ENCODE measurements around the gene ACP6.

ACP6 gene

DNA sequence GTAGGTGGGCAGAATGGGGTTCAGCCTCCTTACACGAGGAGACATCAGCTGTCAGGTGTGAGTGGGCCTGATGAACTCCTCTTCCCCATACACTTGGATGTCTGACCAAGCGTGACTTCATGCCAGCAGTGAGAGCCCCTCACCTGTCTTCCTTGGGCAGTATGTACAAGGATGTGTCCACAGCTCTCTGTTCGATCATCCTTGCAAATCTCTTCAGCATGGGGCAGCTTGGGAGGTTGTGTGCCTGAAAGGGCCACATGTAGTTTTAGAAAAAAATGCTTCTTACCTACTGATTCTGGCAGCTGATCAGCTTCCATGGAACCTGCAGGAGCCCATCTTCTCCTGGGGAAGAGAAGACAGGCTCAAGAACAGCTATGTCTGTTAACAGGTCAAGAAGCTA is 18.0 kb downstream of the ACP6 start:
- DNase-seq (ENCODE audit: insufficient read length, low spot score) (no peak), FAIRE-seq (no peak)

DNA sequence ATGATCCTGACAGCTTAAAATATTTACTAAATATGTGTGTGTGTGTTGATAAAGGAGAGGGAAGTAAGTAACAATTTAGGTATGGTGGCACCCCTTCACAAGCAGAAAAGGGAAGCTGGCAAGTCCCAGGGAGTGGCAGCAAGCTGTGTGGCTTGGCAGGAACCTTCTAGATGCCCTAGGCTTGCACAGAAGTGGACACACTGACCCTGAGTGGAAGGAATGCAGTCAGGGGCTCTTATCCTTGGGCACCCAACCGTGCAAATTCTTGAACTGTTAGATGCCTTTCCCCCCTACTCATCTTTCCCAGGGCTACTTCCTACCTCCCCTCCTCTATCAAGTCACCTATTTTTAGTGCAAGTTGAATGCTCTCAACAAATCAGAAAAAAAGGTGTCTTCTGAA is 18.9 kb downstream of the ACP6 start:
- no peak for FAIRE-seq
- no peak for DNase-seq (ENCODE audit: insufficient read length, low spot score)

DNA sequence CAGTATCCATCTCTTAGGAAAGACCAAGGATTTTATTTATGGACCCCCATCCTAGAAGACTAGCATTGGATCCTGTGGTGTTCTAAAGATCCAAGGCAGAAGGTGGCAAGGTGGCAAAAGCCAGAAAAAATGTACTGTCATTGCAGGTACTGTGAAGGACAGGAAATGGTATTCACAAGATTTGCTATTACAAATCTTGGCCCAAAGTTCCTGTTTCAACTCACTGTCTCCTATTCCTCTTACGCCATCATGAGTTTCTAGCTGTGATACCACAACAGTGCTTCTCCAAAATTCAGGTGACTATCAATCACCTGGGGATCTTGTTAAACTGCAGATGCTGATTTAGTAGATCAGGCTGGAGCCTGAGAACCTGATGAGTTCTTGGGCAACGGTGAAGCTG is 21.4 kb downstream of the ACP6 start:
- DNase-seq (ENCODE audit: insufficient read length, low spot score) (no peak), FAIRE-seq (no peak)

DNA sequence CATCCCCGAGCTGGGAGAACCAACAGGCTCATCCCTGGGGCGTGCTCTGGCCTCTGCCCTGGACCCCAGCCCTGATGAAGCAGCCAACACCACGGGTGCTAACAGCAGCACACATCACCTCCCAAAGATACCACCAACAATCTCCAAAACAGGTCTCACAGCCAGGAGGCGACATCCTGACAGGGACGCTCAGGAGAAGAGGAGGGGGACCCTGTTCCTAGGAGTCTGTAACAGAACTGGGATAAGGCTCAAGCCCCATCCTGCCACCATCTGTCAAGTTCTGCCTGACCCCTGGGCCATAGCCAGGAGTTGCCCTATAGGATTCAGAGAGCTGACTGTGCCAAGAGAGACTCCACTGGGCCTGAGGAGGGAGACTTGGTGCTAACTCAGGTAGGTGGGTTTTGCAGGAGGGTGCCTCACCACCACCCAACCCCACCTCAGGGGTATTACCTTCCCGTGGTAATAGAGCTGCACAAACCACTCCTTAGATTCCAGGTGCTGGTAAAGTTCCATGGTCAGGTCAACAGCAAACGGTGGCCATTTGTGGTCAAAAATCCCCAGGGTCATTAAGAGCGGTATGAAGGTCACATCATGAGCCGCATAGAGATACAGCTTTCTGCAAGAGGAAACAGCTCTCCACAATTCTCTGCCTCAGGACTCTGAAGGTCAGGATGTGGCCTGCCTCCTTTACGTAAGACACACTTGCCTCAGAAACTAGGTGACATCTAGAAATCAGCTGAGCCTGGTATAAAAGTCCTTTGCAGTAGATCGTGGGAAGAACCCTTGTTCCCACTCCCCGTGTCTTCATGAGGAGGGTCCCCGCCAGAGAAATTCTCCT is 22.3 kb downstream of the ACP6 start:
- no peak for DNase-seq (ENCODE audit: insufficient read length, low spot score)
- FAIRE-seq, result no peak

DNA sequence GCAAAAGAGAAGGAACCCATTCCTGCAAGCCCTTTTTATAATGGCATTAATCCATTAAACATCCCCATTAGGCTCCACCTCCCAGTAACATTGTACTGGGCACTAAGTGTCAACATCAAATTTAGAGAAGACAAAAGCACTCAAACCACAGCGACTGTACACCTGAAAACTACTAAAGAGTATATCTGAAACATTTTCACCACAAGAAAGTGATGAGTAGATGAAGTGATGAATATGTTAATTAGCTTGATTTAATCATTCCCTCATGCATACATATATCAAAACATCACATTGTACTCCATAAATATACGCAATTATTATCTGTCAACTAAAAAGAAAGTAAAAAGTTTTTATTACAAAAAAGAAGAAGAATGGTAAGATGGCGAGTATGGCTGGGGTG is 26.4 kb downstream of the ACP6 start:
- DNase-seq (ENCODE audit: insufficient read length, low spot score) (no peak), FAIRE-seq (no peak)

DNA sequence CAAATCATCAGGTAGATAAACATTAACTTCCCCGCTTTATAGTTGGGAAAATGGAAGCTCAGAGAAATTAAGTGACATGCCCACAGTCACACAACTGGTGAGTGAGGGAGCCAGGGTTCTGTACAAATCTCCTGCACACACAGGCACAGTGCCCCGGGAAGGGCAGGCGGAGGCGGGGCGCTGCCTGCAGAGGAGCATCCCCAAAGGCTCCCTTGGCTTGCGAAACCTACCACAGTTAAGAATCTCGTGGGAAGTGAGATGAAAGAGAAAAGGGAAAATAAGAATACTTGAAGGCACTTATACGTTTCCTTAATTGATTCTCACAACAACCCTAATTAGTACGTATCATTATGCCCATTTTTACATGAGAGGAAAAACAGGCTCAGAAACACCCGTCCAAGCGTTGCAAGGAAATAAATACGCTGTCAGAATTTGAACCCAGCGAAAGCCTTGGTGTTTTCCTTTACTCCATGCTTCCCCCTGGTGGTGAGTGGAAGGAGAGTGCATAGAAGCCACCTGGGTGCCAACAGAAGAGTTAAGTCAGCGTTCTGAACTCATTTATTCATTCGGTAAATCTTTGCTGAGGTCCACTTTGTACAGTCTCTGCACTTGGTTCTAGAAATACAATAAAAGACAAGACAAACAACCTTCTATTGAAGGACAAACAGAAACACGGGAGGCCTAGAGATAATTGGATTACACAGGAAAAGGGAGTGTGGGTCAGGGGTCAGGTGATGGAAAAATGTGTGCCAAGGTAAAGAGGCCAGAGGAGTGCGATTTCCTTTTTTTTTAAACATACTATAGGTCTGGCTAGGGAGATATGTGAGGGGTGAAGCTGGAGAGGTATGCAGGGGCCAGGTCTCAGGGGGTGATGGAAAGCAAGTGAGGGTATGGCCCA is 28.4 kb downstream of the ACP6 start:
- DNase-seq (ENCODE audit: insufficient read length, low spot score), result peak; percentile 25
- FAIRE-seq, result no peak

DNA sequence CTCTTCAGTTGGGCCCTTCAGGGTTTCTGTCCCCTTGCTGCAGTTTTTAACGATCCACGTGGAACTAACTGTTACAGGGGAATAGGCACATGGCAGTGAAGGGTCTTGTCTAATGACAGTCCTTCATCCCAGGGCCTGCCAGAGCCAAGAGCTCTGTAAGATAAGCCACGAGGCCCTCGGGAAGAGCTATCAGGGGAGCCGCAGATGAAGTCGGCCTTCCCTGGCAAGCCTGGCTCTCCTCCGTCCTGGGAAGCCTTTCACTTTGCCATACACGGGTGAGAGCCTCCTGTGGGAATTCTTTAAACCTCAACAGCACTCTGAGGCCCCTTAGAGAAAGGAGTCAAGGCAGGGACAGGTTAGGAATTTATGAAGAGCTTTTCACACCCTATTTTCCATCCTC is 29.0 kb downstream of the ACP6 start:
- no peak for FAIRE-seq
- DNase-seq (ENCODE audit: insufficient read length, low spot score), result no peak

DNA sequence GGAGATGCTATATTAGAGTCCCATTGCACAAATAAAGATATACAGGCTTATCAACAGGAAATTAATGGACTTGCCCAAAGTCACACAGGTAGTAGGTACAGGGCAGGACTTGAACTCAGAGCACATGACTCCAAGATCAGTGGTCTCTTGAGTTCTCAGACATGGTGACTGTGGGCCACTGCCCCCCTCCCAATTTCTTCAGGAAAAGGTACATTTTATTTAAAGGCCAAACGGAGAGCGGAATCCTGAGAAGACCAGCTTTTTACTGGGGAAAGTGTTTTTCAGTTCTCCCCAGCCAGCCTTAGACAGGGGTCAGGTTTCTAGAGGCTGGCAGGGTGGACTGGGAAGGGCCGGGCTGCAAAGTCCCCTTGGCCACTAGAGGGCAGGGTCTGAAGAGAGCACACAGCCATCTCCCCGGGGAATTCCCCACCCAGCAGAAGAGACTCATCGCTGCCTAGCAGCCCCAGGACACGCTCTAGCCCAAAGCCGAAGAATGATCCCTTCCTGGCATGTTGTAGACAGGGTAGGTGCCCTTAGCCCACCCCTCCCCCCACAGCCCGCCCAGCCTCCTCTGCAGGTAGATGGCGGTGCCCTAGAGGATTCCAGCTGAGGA is 29.7 kb downstream of the ACP6 start:
- FAIRE-seq (no peak), DNase-seq (ENCODE audit: insufficient read length, low spot score) (peak; percentile 72)

DNA sequence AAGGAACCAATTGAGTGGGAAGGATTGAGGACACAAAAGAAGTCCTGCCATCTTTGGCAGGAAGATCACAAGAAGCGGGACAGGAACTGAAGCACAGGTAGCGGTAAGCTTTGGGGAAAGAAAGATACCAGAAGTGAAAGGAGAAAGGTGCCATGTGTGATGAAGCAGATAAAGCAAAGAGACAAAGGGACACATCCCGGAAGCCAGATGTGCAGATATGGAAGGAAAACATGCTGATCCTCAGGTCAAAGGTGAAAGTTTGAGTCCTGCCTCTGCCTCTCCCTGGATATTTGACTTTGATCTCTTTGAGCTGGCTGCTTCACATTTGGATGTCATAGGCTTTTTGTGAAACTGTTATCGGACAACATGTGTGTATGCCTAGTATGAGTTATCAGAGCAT is 34.0 kb downstream of the ACP6 start:
- DNase-seq (ENCODE audit: insufficient read length, low spot score) (no peak), FAIRE-seq (no peak)

DNA sequence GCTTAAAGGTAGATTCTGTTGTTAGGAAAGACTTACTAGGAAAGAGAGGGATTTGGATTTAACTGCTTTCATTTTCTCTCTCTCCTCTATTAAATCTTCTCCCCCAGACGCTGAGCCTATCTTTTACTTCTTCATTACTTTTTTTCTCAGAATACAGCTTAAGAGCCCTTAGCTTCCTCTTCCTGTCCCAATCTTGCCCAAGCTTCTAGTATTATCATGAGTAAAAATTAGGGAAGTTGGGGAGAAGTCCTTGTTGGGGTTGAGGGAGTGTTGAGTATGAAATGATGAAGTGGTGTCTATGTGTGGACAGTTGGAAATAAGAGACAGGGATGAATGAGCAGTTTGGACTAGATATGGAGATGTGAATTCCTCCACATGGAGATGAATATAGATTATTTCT is 35.0 kb downstream of the ACP6 start:
- DNase-seq (ENCODE audit: insufficient read length, low spot score) (no peak), FAIRE-seq (no peak)

DNA sequence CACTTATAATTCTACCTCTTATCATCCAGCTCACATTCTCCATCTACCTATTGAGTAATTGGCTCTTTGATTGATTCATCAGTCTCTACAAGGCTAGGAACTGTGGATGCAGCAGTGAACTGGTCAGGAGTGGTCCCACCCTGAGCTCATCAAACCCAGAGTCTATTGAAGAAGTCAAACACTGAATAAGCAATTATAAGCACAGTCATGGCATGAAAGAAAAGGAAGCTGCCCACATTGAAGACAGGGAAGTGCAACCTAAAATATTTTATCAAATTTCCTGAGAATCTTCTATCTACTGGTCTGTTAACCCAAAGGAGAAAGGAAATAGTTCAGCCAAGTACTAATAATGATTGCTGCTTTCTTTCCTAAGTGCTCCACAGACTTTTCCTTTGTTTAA is 35.7 kb downstream of the ACP6 start:
- FAIRE-seq (no peak), DNase-seq (ENCODE audit: insufficient read length, low spot score) (no peak)

DNA sequence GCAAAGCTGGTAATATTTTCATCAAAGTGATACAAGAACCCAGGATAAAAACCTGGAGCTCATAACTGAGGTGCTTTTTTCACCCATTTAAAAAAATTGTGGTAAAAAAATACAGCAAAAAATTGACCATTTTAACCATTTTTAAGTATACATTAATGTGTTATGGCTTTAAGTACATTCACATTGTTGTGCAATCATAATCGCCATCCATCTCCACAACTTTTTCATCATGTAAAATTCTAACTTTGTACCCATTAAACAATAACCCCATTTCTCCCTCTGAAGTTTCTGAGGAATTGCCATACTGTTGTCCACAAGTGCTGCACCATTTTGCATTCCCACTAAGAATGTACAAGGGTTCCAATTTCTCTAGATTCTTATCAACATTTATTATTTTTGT is 36.6 kb downstream of the ACP6 start:
- no peak for DNase-seq (ENCODE audit: insufficient read length, low spot score)
- FAIRE-seq, result no peak

DNA sequence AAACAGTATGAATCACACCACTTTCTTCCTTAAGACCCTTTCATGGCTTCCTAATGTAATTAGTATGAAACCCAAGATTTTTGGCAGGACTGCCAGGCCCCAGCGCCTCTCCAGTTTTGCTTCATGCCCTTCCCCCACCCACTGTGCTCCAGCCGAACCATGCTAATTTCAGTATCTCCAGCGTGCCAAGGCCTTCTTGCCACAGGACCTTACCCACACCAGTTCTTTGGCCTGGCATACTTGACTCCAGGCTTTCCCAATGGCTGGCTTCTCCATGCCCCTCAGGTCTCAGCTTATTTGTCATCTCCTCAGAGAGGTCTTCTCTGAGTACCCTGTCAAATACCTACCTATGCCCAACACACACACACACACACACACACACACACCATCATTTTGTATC is 38.5 kb downstream of the ACP6 start:
- FAIRE-seq, result no peak
- no peak for DNase-seq (ENCODE audit: insufficient read length, low spot score)

DNA sequence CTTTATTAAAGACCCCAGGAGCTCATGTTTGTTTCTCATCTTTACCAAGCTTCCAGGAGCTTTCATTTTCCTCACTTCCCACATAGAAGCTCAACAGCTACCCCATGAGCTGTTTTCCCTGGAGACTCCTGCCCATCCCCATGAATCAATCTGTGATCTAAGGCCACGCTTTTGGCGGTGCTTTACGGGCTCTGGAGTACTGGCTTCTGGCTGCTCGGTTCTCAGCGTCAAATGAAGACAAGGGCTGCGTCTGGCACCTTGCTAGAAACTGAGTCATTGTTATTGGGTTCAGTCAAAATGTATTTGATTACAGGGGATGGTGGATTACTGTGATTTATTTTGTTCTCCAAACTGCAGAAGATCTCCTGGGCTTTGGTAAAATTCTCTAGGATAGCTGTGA is 39.9 kb downstream of the ACP6 start:
- no peak for FAIRE-seq
- no peak for DNase-seq (ENCODE audit: insufficient read length, low spot score)

DNA sequence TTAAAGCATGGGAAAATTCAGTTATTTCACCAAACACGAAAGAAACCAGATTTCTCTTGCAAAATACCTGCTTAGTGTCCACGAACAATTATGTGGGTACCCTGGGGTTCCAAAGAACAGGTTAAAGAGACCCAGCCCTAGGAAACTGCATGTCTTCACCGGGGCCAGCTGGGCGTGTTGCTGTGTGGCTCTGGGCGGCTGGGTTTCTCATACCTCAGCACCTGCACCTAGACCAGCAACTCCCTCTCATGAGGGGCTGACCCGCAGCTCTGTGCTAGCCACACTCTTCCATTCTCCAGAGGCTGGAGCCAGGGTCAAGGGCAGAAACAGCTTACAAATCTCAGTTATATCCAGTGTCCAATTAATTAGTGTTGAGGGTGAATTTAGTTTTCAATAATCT is 40.3 kb downstream of the ACP6 start:
- FAIRE-seq (no peak), DNase-seq (ENCODE audit: insufficient read length, low spot score) (no peak)

DNA sequence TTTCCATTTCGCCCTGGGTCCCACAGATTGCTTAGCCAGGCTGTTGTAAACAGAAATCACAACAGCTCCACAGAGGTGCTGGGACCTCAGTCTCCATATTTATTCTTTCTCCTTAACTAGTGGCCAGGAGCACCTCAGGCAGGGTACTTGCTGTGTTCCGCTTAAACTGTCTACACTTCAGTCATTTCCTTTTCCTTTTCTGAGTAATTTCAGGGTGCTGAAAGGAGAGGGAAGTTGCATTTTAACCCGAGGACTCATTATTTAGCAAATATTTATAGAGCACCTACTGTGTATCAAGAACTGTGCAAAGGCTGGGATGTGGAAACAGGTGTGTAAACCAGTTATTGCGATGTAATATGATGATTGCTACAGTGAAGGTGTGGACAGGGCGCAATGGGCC is 41.9 kb downstream of the ACP6 start:
- DNase-seq (ENCODE audit: insufficient read length, low spot score) (no peak), FAIRE-seq (no peak)

DNA sequence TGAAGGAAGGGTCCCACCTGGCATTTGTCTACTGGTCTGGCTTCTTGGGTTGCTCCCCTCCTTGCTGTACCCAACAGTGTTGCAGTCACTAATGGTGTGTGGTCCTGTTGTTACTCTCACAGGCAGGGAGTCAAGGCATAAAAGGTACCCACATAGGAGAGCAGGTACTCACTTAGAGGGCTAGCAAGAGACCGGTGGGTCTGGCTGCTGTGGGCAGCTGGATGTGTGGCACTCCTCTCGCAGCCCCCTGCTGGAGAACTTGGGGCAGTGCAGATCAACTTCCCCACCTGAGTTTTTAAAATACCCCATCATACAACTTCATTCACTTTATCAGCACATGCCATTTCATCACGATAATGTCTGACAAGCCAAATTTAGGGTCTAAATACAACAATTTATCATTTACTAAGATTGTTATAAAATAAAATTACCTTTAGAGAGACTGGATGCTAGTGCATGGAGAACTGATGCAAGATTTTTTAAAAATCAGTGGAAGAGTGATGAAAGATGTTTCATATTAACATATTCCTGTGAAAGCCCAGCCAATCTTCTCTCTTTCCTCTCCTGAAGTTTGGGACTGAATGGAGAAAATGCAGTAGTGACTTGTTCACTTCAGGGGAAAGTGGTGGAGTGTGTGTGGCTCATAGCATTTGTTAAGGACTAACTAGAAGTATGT is 42.8 kb downstream of the ACP6 start:
- FAIRE-seq, result no peak
- DNase-seq (ENCODE audit: insufficient read length, low spot score), result peak; percentile 53

DNA sequence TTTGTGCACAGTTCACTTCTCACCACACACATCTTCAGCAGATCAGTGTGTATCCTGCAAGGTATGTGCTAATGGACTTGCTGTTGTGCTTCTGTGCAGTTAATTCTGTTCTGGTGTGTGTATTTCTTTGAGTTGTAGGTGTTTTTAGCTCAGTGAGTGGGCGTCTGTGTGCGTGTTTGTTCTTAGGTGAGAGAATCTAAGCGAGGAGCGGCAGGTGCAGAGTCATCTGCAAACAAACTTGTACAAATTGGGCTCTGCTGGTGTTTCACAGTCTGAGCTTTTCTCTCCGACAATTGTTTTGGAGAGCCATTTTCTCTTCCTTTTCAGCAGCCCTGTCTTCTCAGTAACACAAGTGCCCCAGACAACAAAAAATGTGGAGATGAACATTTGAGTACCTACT is 43.6 kb downstream of the ACP6 start:
- DNase-seq (ENCODE audit: insufficient read length, low spot score) (no peak), FAIRE-seq (no peak)

DNA sequence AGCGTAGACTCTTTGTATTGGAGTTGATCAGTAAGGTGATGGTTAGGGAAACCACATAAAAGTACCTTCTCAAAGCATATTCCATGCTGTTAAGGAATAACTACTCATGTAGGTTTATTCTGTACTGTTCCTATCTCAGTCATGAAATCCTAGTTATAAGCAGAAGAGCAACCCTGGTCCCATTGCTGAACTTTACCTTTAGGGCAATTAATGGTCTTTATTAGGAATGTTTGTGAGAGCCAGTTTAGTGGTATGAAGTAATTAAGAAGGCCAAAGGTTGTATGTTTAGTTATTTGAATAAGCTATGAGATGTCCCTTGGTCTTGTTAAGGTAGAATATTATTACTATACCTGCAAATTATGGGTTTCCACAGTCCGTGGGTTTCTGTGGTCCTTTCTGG is 44.0 kb downstream of the ACP6 start:
- DNase-seq (ENCODE audit: insufficient read length, low spot score), result no peak
- no peak for FAIRE-seq

DNA sequence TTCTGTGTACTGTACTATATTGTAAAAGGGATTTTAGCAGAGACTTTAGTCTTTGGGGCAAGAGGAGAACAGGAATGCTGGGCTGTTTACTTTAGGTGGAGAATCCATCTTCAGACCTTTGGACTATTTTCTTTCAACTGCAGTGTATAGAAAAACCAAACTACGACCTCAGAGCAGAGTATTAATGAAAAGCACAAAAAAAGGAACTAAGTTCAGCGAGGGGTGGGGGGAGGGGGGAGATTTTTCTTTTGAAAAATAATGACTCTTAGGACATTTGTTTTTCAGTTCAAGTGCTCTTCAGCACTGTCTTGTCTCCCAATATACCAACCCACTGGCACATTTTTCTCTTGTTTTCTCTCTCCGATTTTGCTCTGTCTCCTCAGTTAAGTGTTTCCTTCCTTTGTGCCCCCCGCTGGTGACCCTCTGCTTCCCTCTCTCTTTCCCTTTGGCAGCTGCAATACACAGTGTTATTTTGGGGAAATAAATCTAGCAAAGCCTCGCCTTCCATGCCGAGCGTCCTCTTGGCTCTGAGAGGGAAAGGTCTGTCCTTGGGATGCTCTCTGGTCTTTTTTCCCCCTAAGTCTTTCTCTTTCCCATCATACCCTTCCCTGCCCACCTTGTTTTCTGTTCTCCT is 44.8 kb downstream of the ACP6 start:
- no peak for FAIRE-seq
- no peak for DNase-seq (ENCODE audit: insufficient read length, low spot score)

DNA sequence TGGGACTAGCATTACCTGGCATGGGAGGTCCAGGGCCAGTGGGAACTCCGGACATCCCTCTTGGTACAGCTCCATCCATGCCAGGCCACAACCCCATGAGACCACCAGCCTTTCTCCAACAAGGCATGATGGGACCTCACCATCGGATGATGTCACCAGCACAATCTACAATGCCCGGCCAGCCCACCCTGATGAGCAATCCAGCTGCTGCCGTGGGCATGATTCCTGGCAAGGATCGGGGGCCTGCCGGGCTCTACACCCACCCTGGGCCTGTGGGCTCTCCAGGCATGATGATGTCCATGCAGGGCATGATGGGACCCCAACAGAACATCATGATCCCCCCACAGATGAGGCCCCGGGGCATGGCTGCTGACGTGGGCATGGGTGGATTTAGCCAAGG is 45.8 kb downstream of the ACP6 start:
- DNase-seq (ENCODE audit: insufficient read length, low spot score), result no peak

More for the DNA sequence above, 45.8 kb downstream of the ACP6 start:
- FAIRE-seq, result no peak
